ES-I3 (cell line): Measurements from ENCODE around the gene EDNRB.

Source experiments
- H3K36me3 ChIP-seq: 2 replicates; pipeline ENCODE4 v1.6.1; 2013; ENCODE audit warnings: mild to moderate bottlenecking, low read length, control low read depth, moderate library complexity; ENCODE audit not compliant: insufficient read depth
- H3K4me1 ChIP-seq: 2 replicates; pipeline ENCODE4 v1.6.1; 2013; ENCODE audit warnings: mild to moderate bottlenecking, control low read depth, low read length; ENCODE audit not compliant: insufficient read depth
- H3K9ac ChIP-seq: 2 replicates; pipeline ENCODE4 v1.6.1; 2013; ENCODE audit warnings: low read depth, mild to moderate bottlenecking, low read length, moderate library complexity
- H3K9me3 ChIP-seq: 2 replicates; pipeline ENCODE4 v1.6.1; 2013; ENCODE audit warnings: mild to moderate bottlenecking, low read length, moderate library complexity; ENCODE audit not compliant: control insufficient read depth, insufficient read depth

The EDNRB gene

GRCh38 chr13:77846173-77846572, 72.5 kb downstream of the EDNRB start:
- Histone ChIP-seq H3K36me3 (no peaks in the 10 kb centered on the region), H3K9ac (no peak overlapping the region), H3K9me3 (peaks cover 2% of the 10 kb centered on the region), H3K4me1 (no peaks in the 10 kb centered on the region)
